Stimulated activated CD4-positive, alpha-beta T cell treated with anti-CD3 and anti-CD28 coated beads, TNF-alpha, amount 100 ng/mL, for 1 hour (primary cell): ENCODE measurements around the gene DAPL1.
"Not testable (repeated sequence)": the region's sequence is repeated elsewhere in the genome, so short reads cannot be mapped to it uniquely, and the experiment has no call there.

Experiments
- DNase-seq, 3 donors: peaks; one replicate each; pipeline ENCODE4 v3.0.0-alpha.2; 2020; ENCODE audit warnings: low read depth in 3 of 3, low spot score in 1 of 3

DAPL1 gene

DNA sequence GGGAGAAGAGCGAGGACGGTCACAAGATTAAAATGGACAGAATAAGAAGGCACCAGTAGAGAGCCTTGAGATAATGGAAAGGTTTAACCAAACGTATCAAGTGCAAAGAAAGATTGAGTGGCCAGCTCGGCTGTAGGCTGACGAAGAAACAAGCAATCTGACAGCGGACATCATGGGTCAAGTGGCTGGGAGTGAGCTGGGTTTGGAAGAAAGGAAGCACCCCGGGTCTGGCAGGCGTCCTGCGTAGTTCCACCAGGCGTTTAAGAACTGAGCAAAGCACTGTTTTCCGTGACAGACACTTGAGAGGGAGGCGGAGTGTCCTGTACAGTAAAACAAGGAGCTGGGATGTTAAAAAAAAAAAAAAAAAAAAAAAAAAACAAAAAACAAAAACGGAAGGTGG is 27.1 kb downstream of the DAPL1 start:
- DNase-seq, result no peak

DNA sequence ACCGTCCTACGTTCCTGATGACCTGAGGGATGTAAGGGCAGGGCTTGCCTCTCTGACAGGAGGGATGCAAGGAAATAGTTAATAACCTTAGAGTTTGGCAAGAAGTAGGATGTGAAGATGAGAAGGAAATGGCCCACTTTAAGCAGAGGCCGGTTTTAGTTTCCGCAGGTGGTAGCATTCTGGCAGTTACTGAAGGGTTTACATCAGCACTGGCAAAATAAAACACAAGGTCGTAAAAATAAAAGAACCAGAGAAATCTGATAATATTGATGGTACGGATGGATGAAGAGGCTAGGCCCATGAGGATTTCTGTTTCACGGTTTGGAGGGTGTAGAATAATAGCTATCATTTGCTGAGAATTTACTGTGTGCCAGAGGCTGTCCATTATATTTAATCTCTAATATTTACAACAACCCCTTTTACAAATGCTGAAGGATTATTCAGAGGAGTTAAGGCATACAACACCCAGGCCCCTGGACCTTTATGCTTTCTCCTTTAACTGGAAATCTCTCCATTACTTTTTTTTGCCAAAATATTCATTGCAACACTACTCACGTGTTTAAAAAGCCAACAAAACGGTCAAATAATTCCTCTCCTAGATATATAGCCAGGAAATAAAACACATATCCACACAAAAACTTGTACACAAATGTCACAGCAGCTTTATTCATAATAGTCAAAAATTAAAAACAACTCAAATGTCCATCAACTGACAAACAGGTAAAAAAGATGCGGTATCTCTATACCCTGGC is 28.5 kb downstream of the DAPL1 start:
- DNase-seq, result no peak

- no peak for DNase-seq
Observed at GRCh38 chr2:158825021-158825420, 29.9 kb downstream of the DAPL1 start.

DNA sequence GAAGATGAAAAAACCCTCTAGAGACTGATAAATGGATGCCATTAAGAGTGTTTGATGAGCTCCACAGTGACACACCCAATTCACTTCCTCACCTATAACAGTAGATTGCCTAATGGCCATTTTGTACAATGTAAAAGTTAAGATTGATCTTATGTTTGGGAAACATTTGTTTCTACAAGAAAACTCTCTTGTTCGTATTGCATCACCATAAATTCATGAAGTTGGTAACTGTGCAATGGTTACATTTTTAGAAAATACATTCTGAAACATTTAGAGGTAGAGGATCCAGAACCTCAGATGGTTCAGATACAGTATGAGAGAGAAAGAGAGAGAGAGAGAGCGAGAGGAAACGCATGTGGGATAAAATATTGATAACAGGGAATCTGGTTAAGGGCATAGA is 31.8 kb downstream of the DAPL1 start:
- no peak for DNase-seq

DNA sequence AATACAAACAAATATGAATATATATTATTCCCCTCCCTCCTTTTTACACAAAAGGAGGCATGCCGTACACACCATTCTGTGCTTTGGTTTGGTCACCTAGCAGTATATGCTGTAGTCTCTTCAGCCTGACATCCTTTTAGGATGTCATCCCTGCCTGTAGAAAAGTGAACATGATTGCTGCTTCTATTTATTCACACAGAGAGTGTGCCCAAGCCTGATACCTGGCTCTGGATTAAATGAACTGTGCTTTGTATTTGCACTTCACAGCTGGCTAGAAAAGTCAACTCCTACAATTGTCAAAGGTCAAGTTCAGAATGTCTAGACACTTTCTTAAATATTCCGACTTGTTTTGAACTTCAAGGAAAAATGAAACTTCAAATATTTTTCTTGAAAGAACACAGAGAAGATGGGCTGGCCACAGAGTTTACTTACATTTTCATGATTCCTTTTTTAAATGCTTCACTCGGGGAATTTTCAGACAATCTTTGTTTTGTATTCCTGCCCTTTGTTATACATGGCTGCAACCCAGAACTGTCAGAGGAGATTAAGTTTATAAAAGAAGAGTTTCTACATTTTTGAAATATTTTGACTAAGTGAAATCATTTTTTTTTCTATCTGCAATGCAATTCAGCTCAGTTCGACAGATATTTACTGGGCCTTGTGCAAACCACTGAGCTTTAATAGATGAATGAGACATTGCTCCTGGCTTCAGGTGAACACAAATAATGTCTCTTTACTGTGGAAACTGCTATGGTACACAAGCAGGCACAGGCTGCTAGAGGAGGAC is 33.5 kb downstream of the DAPL1 start:
- no peak for DNase-seq

DNA sequence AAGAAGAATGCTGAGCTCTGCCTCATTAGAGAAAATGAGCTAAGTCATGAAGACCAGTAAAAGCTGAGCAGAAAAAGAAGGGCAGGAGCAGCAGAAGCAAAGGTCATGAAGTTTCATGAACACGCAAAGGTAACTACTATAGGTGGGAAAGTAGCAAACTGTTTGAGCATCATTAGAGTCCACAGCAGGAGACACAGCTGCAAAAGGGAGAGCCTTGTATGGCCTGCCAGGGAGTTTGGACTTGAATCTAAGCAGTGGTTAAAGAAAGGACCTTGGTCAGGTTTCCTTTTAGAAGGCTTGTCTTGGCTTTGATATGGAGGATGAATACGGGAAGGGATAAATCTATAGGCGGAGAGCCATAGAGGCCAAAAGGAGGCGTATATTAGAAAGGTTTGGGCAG is 34.0 kb downstream of the DAPL1 start:
- no peak for DNase-seq

DNA sequence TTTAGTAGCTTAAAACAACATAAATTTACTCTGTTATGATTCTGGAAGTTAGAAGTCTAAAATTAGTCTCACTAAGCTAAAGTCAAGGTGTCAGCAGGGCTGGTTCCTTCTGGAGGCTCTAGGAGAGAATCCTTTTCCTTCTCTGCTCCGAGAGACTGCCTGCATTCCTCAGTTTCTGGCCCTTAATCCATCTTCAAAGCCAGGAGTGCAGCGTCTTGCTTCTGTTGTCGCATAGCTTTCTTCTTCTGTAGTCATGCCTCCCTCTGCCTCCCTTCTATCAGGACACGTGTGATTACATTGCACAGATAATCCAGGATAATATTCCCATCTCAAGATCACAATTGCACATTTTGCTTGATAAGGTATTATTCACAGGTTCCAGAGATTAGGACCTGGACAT is 35.1 kb downstream of the DAPL1 start:
- DNase-seq, result no peak

DNA sequence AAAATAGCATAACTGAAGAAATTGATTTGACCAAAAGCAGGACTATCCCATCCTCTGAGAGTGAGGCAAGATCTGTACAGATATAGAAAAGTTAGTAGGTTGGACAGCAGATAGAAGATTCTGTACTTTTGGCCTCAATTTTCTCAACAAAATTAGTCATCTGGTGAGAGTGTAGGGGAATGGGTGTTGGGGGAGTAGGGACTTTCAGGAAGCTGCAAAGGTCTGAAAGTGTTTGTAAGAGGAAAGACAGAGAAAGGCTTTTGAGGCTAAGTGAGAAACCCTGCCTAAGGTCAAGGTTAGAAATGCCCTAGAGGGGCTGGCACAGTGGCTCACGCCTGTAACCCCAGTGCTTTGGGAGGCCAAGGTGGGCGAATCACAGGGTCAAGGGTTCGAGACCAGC is 40.3 kb downstream of the DAPL1 start:
- DNase-seq, result no peak

DNA sequence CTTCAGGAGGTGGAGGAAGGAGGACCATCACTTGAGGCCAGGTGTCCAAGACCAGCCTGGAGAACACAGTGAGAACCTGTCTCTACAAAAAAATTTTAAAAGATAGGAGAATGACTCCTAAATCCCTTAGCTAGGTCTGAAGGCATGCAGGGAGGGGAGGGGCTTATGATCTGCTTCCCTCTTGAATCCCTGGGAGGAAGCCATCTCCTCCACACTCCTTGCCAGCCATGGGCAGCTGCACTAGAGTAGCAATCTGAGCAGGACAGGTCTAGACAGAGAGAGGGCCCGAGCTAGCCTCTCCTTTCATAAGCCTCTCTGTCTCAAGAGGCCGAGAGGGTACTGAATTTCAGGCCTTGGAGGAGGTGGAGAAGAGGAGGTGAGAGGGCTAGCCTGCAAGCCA is 42.5 kb downstream of the DAPL1 start:
- DNase-seq, result no peak

GRCh38 chr2:158841850-158842249 is 46.7 kb downstream of the DAPL1 start:
- no peak for DNase-seq

DNA sequence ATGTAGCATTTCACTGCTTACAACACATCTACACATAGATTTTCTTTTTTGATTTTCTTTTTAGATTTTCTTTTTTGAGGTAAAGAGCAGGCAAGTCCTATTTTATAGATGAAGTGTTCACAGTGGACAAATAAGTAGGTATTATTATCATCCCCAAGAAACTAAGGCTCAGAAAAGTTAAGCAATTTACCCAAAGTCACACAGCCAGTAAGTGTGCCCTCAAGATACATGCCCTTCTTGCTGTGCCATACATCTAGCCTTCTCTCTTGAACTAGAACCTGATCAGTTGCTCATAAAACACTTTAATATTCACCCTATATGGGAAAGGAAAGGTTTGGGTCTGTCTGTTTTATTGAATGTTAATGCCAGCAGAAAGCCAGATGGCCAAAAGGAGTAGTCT is 50.3 kb downstream of the DAPL1 start:
- no peak for DNase-seq

GRCh38 chr2:158845859-158846258 is 50.7 kb downstream of the DAPL1 start:
- no peak for DNase-seq

- not testable (repeated sequence) for DNase-seq
Observed at GRCh38 chr2:158847526-158847925, 52.4 kb downstream of the DAPL1 start.

DNA sequence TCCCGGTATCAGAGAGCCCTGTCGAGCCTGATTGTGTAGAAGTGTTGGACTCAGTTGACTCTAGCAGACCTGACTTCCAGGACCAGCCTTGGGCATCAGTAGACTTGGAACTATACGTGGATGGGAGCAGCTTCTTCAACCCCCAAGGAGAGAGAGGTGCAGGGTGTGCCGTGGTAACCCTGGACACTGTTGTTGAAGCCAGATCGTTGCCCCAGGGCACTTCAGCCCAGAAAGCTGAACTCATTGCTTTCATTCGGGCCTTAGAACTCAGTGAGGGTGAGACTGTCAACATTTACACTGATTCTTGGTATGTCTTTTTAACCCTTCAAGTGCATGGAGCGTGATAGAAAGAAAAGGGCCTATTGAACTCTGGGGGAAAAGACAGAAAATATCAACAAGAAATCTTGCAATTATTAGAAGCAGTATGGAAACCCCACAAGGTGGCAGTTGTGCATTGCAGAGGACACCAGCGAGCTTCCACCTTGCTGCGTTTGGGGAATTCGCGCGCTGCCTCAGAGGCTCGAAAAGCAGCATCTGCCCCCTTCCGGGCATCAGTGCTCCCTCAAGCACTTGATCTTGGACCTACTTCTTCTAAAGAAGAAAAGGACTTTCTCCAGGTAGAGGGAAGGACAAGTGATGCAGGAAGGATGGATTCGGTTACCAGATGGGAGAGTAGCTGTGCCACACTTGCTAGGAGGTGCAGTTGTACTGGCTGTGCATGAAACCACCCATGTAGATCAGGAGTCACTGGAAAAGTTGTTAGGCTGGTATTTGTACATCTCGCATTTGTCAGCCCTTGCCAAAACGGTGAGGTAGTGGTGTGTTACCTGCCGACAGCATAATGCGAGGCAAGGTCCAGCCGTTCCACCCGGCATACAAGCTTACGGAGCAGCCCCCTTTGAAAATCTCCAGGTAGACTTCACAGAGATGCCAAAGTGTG is 53.2 kb downstream of the DAPL1 start:
- DNase-seq, result not testable (repeated sequence)

GRCh38 chr2:158860179-158860578 is 65.1 kb downstream of the DAPL1 start:
- not testable (repeated sequence) for DNase-seq

- not testable (repeated sequence) for DNase-seq
Observed at GRCh38 chr2:158861626-158862025, 66.5 kb downstream of the DAPL1 start.

GRCh38 chr2:158865469-158865868 is 70.4 kb downstream of the DAPL1 start:
- not testable (repeated sequence) for DNase-seq
